Uterus (tissue), 4 donors: ENCODE measurements around the gene KIF17. TPM values are rescaled to one million over a fixed set of nuclear protein-coding genes. Genes with fewer than 3 reads are reported as not detected.

ENCODE experiments used
- DNase-seq, 2 donors: peaks; one replicate each; pipeline ENCODE4 v3.0.0-alpha.2; 2019 to 2020
- H3K27ac ChIP-seq, 2 donors: fragments of 200-600 bp; sonication (generic); 1 replicate in 1 of 2; 2 replicates in 1 of 2; pipeline ENCODE4 v1.5.1; 2016 to 2018
- H3K27me3 ChIP-seq, 2 donors: fragments of 200-600 bp; sonication (generic); one replicate each; pipeline ENCODE4 v1.5.1; 2018 to 2019; ENCODE audit warnings: control low read depth in 1 of 2
- H3K36me3 ChIP-seq, 2 donors: fragments of 200-600 bp; sonication (generic); one replicate each; pipeline ENCODE4 v1.5.1; 2019; ENCODE audit warnings: control low read depth in 1 of 2
- H3K4me1 ChIP-seq, 2 donors: fragments of 200-600 bp; sonication (generic); one replicate each; pipeline ENCODE4 v1.5.1; 2018 to 2019; ENCODE audit warnings: control low read depth in 1 of 2
- H3K4me3 ChIP-seq, 2 donors: fragments of 200-600 bp; sonication (generic); 1 replicate in 1 of 2; 2 replicates in 1 of 2; pipeline ENCODE4 v1.5.1; 2018 to 2019; ENCODE audit warnings: mild to moderate bottlenecking in 1 of 2
- H3K9me3 ChIP-seq, 2 donors: fragments of 200-600 bp; sonication (generic); one replicate each; pipeline ENCODE4 v1.5.1; 2019; ENCODE audit warnings: control low read depth in 1 of 2
- POLR2A ChIP-seq, 2 donors: fragments of 450-650 bp; IDR thresholded peaks; one replicate each; pipeline ENCODE4 v1.6.1; 2016; ENCODE audit warnings: antibody characterized with exemption in 2 of 2, mild to moderate bottlenecking in 1 of 2, moderate library complexity in 1 of 2
- intact Hi-C: fragments of 100-400 bp; cut with DNase I; formaldehyde crosslinking; loops from one replicate; pipeline ENCODE4 v1.15.1; 2023; ENCODE audit warnings: low total_unique reads
- total RNA-seq, 4 donors: library from RNA; depleted of rRNA in 3 of 4; stranded (reverse); fragments of >200 nt in 3 of 4; gene quantifications; one replicate each; pipeline versions ENCODE4 v1.1.0 to v1.2.4, GENCODE V29; 2014 to 2023
- TF ChIP-seq, protein P1 (sequence below), 4 experiments: fragments of 200-600 bp in 2 of 4; fragments of 450-650 bp in 2 of 4; sonication (generic) in 2 of 4; IDR thresholded peaks; one replicate each; pipeline ENCODE4 v1.5.1; 2016 to 2019; ENCODE audit warnings: antibody characterized with exemption in 4 of 4, mild to moderate bottlenecking in 2 of 4, moderate library complexity in 1 of 4
- donor health status: DM: yes; HTN: yes; CAD: no.

The KIF17 gene
- total RNA-seq, 4 donors from 2014 or later = 0.77 to 6.3 (median 4.9) TPM; not detected in 1

DNA sequence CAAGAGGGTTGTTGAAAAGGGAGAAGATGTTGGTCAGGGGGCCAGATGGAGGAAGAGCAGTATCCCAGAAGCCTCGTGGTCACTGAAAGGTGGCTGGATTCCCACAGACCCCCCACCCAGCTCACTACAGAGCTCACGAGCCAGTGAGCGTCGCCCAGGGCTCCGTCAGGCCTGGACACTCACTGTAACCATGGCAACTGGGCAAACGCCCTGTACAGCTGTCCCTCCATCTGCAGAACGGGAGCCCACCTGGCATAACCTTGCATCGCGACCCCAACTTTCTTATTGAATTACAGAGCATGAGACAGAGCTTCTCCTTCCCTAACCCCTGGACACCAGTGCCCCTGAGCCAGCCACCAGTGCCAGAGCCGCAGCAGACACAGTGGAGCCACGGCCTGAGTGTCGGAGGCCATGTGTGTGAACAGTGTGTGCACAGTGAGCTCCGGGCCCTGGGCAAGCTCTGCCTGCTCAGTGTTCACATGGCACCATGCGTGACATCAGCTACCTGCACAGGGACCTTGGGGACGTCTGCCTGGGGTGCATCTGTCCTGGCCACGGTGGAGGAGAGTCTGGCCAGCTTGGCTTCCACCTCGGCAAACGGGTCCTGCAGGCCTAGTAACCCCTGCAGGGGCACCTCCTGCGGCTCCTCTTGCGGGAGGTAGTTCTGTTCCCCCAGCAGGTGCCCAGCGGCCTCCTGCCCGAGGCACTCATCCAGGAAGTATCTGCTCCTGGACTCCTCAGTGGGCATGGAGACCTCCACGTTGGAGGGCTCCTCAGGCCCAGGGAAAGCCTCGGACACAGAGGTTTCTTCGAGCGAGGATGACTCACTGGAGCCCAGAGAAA, 30.7 kb downstream of the KIF17 start:
- H3K36me3 ChIP-seq = no peaks in the 10 kb centered on the region
- intact Hi-C loops = no loop called here
- H3K27me3 ChIP-seq = no peaks in the 10 kb centered on the region
- no peaks in the 10 kb centered on the region for H3K9me3 ChIP-seq
- H3K4me1 ChIP-seq = no peaks in the 10 kb centered on the region
- H3K4me3 ChIP-seq = no peak overlapping the region
- DNase-seq = no peak
- TF ChIP-seq, protein P1, sequence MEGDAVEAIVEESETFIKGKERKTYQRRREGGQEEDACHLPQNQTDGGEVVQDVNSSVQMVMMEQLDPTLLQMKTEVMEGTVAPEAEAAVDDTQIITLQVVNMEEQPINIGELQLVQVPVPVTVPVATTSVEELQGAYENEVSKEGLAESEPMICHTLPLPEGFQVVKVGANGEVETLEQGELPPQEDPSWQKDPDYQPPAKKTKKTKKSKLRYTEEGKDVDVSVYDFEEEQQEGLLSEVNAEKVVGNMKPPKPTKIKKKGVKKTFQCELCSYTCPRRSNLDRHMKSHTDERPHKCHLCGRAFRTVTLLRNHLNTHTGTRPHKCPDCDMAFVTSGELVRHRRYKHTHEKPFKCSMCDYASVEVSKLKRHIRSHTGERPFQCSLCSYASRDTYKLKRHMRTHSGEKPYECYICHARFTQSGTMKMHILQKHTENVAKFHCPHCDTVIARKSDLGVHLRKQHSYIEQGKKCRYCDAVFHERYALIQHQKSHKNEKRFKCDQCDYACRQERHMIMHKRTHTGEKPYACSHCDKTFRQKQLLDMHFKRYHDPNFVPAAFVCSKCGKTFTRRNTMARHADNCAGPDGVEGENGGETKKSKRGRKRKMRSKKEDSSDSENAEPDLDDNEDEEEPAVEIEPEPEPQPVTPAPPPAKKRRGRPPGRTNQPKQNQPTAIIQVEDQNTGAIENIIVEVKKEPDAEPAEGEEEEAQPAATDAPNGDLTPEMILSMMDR (IDR thresholded peaks at IDR 0.05) = no peak
- H3K27ac ChIP-seq = no peak overlapping the region

DNA sequence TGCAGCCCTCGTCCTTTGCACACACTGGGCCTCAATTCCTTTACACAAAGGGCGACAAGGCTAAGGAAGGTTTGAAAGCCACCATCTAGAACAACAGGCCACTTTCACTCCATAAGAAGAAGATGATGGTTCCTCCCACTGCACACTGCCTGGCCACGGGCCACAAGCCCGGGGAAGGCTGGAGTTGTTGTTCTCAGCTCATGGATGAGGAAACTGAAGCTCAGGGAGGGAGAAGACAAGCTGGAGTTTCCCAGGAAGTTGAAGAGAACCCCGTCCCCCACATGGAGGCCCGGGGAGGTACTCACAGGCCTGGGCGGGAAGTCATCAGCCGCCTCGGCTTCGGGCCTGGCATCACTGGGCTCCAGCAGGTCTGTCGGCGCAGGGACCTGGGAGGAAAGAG, 32.1 kb downstream of the KIF17 start:
- intact Hi-C loops = no loop called here
- Histone ChIP-seq H3K27me3 (no peaks in the 10 kb centered on the region), H3K4me1 (no peaks in the 10 kb centered on the region), H3K9me3 (no peaks in the 10 kb centered on the region), H3K36me3 (no peaks in the 10 kb centered on the region), H3K27ac (peak overlapping the region; percentile 42 to 74), H3K4me3 (no peak overlapping the region)
- DNase-seq = no peak
- TF ChIP-seq, protein P1 (IDR thresholded peaks at IDR 0.05) = no peak
- TF ChIP-seq POLR2A (IDR thresholded peaks at IDR 0.05) = no peak

DNA sequence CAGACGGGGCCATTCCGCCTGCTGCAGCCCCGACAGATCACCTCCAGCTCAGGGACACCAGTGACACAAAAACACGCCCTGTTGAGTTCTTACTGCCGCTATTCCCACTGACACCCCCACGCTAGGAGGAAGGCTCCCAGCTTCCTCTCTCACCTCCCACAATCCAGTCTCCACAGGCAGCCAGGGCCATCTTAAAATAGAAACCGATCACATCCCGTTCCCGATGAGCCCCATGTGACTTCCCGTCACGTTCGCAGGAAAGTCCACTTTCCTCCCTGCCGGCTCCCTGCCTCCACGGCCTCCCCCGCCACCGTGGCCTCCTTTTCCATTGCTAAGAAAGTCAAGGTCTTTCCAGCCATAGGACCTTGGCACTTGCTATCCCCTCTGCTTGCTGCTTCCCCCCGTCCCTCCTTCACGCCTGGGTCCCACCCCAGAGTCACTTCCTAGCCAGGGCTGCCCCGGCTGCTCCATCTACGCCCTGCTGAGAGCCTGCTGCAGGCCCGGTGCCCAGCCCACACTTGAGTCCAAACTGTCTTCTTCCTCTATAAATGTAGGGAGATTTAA, 32.6 kb downstream of the KIF17 start:
- Histone ChIP-seq H3K27me3 (no peaks in the 10 kb centered on the region), H3K36me3 (no peaks in the 10 kb centered on the region), H3K4me1 (no peaks in the 10 kb centered on the region), H3K4me3 (no peak overlapping the region), H3K9me3 (no peaks in the 10 kb centered on the region), H3K27ac (peak overlapping the region; percentile 67 to 74)
- DNase-seq = peak; percentile 35 to 49
- TF ChIP-seq POLR2A (IDR thresholded peaks at IDR 0.05) = peak in 1 of 2 donors; percentile 32
- TF ChIP-seq, protein P1 (IDR thresholded peaks at IDR 0.05) = no peak
- intact Hi-C loops = no loop called here

DNA sequence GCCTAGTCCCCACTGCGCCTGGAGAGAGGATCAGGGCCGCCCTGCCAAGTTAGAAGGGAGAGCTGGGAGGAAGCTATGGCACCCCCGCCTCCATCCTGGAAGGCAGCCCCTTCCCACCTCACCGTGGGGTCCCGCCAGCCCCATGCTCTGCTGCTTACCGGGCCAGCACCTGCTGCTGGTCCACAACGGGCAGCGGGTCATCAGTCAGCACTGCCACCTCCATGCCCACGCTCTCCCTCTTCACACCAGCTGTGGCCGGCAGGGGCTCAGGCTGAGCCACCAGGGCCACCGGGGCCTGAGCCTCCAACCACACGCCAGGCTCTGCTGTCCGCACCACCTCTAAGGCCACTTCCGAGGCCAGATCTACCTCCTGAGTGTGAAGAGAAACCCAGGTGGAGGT, 33.2 kb downstream of the KIF17 start:
- TF ChIP-seq, protein P1 (IDR thresholded peaks at IDR 0.05) = no peak
- TF ChIP-seq POLR2A (IDR thresholded peaks at IDR 0.05) = no peak
- H3K27ac ChIP-seq = peak overlapping the region; percentile 67 to 74
- no peaks in the 10 kb centered on the region for H3K36me3 ChIP-seq
- no peaks in the 10 kb centered on the region for H3K9me3 ChIP-seq
- H3K4me3 ChIP-seq = no peak overlapping the region
- no peaks in the 10 kb centered on the region for H3K27me3 ChIP-seq
- intact Hi-C loops = no loop called here
- no peak for DNase-seq
- no peaks in the 10 kb centered on the region for H3K4me1 ChIP-seq

DNA sequence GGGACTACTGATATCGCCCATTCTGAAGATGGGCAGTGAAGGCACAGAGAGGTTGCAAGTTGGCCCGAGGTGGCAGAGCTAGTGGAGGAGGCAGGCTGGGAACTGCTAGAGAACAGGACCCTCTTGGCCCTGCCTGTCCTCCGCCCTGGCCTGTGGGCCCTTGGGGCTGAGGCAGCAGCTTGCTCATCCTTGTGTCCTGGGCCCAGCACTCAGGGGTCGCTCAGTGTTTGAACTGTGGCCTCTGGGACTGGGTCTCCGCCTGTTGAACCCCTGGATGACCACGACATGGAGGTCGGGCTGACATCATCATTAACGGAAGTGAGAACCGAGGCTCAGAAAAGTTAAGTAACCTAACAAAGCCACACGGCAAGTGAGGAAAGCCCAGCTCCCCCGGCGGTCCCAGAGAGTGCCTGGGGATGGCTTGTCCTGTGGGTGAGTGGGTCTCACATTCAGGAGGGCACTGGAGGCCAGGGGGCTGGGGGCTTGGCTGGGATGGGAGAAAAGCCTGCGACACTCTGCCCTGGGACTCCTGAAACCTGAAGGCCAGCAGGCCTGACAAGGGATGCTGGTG, 33.7 kb downstream of the KIF17 start:
- no peak overlapping the region for H3K4me3 ChIP-seq
- TF ChIP-seq, protein P1 (IDR thresholded peaks at IDR 0.05) = no peak
- TF ChIP-seq POLR2A (IDR thresholded peaks at IDR 0.05) = no peak
- intact Hi-C loops = no loop called here
- H3K9me3 ChIP-seq = no peaks in the 10 kb centered on the region
- no peaks in the 10 kb centered on the region for H3K4me1 ChIP-seq
- H3K27ac ChIP-seq = peak overlapping the region; percentile 67 to 74
- no peaks in the 10 kb centered on the region for H3K27me3 ChIP-seq
- DNase-seq = no peak
- H3K36me3 ChIP-seq = no peaks in the 10 kb centered on the region
